NCI-H1436 (cell line): ENCODE results near the gene LAMA2.

Experiments used
- DNase-seq: peaks from one replicate; lab custom pipeline; 2025; lab: John Stamatoyannopoulos, UW

The LAMA2 gene

DNA sequence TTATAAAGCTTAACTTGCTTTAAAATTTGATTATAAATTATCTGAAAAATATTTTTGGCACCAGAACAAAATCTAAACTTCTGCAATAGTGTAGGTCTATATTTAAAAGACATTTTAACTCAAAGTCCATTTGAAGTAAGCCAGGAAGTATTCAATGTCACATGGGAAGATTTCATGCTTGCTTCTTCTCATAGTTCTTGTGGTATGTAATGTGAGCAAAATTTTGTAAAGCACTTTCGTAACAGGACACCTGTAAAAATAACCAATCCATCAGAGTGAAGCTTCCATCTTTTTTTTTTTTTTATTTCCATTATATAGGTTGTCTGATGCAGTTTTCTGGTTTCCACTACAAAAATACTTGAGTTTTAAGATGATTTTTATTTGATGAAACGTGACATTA is 386.1 kb downstream of the LAMA2 start:
- no peak for DNase-seq

DNA sequence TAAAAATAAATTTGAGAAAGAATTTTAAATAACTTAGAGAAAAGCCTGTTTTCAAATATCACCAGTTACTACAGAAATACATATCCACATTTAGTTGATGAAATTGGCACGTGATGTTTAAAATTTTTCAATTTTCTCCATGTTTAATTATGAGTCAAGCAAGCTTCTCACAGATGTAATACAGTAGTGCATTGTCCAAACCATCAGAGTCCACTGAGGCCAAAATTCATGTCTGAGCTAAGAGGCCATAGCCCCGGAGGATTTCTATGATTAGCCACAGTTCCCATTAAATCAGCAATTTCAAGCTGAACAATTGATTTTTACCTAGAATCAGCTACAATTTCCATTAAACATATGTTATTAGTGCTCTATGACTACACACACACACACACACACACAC is 387.0 kb downstream of the LAMA2 start:
- no peak for DNase-seq

DNA sequence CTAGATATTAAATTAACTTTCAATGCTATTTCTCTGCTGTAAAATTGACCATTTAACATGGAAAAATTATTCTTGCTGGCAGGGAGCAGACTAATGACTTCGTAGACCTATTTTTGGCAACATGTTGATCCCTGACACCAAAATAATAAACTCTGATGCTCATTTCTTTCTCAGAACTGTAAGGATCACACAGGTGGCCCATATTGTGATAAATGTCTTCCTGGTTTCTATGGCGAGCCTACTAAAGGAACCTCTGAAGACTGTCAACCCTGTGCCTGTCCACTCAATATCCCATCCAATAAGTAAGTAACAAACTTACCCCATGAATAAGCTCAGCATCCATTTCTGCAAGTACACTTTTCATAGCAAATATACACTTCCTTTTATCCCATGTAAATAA is 387.5 kb downstream of the LAMA2 start:
- DNase-seq = no peak

DNA sequence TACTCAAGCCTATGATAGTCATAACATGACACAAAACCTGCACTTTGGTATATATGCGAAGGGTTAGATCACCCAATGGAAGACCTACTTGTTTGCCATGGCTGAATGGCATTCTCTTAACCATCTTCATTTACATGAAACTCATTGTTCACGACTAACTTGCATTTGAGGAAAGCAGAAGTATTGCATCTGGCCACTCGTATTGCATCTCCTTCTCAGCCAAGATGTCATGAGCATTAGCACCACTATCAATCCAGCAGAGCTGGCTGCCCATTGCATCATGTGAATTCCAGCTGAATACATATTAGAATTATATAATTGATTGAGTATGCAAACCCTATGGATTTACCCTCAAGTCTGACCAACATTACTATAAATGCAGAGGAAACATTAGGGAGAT is 390.2 kb downstream of the LAMA2 start:
- DNase-seq = no peak

DNA sequence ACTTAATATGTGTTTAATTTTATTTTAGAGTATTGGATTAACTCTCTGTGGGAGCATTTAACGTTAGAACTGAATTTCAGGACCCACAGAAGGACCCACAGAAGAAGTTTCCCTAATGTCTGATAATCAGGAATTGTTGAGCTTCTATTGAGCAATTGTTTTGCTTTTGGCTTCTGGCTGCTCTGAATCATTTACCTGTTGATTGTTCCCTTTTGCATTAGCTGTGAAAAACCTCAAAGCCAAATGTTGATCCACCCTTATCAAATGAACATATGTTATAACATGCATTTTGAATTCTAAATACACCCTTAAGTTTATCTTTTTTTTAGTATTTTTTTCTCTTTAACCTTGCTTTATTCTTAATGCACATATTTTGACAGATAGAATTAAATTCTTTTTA is 393.5 kb downstream of the LAMA2 start:
- no peak for DNase-seq

DNA sequence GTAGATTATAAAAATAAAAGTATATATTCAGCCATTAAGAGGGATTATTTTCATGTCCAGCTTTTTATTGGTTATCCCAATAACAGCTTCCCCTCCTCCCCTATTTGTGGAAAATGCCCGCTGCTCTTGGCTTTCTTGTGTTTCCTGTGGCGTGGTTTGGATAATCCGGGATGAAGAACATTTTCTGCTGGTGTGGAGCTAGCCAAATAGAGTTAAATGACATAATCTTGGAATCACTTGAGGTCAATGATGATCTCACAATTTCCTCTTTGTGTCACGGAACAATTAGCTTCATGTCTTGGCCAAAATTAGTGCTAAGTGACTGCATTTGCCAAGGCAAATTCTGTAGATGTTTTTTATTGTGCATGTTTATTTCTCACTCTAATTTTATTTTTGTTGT is 394.0 kb downstream of the LAMA2 start:
- no peak for DNase-seq

DNA sequence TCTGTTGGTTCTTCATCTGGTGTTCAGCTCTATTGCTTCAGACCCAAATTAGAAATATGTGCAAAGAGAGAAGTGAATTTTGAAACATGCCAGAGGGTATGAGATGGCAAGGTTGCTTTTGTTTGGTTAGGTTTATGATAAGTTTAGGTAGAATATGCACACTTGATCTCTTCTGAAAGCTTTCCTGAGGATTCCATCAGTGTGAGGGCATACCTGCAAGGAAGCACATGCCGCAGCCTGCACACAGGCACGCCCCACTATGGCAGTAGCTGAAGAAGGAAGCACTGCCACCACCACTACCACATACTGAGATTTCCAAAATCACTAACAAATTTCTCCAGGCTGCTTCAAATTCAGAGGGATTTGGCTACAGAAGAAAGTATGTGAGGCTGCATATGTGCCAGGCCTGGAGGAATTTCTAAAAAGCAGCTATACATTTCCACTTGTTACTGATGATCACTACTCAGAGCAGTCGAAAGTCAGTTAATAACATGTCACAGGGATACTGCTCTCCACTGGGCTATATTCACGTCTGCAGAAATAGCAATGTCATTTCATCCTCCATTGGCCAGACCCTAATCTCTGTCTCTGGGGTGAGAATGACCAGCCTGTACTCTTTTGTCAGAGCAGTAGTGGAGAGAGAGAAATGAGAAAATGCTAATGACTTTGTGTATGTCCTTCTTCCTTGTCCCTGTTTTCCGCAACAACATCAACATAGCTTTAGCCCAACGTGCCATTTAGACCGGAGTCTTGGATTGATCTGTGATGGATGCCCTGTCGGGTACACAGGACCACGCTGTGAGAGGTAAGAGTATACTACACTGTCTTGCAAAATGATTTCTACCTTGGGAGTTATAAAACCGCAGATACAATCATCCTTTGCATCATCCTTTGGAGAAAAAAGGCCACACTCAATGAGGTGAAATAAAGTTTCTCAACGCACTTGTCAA is 396.7 kb downstream of the LAMA2 start:
- DNase-seq = no peak

DNA sequence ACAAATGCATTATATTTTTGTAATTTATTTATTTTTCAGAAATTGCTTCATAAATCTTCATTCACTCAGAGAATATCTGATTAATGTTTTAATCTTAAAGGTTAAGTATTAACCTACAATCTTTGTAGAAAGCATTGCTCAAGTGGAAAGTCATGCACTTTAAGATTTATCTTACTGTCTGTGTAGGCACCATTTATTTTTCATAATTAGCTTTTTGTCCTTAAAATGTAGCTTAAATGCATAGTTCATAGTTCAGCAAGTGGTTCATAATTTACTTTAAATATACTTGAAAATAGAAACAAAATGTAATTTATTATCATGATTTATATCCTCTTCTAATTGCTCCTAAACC is 397.3 kb downstream of the LAMA2 start:
- DNase-seq = no peak

DNA sequence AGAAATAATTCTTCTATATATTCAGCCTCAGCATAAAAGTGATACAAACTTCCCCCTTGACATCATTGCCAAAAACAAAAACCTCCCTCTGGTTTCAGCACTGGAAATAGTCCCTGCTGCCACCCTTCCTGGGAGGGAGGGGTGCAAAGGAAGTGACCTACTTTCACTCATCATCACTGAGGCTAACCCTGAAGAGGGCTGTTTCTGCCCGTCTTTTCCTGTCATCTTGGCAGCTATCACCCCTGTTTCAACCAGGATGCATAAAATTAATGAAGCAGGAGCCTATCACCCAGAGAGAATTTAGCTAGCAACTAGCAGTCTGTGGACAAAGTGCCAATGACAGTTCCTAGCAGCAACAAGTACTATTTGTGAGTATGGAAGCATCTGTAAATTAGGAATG is 397.8 kb downstream of the LAMA2 start:
- DNase-seq = no peak

DNA sequence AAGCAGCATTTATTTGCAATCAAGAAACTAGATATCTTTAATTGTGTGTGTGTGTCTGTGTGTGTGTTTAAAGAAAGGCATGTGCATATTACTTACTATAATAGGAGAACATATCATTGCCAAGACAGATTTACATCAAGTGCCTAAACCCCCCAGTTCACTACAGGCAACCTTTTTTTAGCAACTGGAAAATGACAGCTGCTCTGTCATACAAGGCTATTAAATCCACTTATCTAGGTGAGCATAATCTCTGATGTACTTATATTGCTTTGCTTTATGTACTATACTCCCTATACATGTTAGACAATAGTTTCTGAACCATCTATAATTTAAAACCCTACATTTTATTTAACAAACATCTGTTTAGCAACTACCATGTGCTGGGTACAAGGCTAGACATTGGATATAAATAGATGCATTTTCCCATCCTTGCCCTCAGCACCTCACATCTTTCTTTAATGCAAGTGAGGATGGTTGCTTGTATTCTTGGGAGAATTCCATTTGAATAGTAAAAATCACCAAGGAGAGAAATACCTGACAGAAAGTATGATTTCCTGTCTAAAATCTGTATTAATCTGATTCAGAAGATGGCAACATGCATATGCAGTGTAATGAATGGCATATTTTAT is 398.3 kb downstream of the LAMA2 start:
- no peak for DNase-seq

DNA sequence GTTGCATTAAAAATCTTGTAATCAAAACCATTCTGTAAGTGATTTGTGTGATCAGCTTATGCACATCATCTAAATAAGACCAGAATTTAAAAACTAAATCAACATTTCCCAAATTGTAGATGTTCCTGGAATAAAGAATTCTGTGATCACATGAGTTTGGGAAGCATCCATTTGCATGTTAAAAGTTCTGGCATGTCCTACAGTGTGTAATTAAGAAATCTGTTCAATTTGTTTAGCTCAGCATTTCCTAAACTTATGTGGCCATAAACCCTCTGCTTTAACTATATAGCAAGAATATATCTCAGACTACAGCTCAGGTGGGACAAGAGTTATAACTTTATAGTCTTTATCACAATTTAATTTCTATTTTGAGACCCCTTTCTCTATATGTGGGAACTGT is 399.1 kb downstream of the LAMA2 start:
- DNase-seq = no peak

DNA sequence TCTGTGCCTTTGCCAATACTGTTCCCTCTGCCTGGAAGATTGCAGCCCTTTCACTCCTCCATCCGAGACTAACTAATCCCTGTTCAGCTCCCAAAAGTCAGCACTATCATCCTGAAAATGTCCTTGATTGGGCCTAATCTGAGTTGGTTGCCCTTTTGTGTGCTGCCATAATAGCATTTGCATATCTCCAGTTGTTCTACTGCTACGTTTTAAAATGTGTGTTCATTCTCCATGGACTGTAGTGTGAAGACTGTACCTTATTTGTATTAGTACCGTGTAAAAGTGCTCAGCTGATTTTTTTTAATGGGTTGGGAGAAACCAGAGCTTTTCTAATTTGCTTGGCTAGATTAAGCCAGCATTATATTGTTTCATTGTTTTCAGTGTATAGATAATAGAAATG is 401.3 kb downstream of the LAMA2 start:
- DNase-seq = no peak

DNA sequence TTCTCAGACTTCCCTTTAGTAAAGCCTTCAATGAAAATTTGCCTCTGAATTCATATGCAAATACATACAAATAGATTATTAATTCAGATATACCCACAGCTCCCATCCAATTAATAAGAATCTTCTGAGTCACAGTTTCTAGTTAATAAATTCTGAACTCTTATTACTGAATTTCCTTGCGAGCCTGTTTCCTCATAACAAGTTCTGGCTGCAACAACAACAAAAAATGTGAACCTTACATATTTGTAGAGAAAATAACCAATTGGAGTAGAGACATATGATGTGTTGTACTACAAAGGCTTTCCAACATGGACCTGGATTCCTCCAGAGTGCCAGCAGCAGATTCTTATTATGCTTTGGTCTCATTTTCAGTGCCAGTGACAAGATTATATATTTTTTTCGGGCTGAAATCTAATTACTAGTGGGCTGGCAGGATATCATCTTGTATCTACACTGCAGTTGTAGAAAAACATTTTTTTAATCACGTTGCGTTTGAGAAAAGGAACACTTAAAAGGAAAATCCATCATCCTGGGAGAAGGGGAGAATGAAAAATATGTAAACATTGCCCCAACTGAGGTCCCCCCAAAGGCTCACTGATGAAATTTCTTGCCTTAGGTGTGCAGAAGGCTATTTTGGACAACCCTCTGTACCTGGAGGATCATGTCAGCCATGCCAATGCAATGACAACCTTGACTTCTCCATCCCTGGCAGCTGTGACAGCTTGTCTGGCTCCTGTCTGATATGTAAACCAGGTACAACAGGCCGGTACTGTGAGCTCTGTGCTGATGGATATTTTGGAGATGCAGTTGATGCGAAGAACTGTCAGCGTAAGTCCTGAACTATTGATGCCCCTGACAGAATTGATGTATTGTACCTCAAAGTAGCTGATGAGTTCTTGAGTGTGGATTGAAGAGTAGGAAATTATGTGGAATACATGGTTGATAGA is 404.6 kb downstream of the LAMA2 start:
- no peak for DNase-seq

DNA sequence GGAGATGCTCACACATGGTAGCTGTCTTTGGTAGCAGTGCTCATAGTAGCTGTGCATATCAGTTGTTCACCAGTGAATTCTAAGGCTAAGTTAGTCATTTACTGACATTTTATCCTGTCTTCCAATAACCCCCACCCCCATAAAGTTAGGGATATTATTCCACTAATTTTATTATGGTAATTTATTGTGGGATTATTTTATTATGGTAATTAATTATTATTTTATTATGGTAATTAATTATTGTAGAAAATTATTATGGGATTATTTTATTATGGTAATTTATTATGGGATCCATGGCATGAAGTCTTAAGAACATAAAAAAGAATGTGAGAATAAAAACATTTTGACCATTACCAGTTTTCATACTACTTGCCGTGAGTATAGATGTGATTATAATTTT is 406.5 kb downstream of the LAMA2 start:
- DNase-seq = no peak

DNA sequence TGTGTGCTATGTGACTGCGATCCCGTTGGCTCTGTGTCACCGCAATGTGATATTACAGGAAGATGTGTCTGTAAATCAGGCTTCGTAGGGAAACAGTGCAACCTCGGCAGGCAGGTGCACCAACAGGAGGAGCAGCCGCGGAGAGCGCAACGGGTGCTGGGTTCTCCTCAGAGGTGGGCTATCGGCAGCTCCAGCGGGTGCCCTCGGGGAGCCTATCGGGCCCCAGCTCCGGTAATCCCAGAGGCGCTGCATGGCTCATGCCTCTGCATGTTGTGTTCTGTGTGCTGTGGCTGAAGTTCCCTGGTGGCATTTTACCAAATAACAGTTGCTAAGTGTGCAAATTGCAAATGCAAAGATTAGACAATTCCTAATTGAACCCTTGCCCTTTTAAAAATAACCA is 409.9 kb downstream of the LAMA2 start:
- DNase-seq = no peak

DNA sequence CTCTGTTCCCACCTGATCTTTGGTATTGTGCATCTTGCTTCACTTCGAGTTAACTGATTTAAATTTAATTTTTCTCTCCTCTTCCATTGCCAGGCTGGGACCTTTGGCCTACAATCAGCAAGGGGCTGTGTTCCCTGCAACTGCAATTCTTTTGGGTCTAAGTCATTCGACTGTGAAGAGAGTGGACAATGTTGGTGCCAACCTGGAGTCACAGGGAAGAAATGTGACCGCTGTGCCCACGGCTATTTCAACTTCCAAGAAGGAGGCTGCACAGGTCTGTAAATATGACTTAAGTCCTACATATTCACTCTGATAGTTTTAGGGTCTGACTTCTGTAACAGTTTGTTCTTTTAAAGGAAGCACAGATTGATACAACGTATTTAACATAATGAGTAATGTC is 414.7 kb downstream of the LAMA2 start:
- DNase-seq = no peak

DNA sequence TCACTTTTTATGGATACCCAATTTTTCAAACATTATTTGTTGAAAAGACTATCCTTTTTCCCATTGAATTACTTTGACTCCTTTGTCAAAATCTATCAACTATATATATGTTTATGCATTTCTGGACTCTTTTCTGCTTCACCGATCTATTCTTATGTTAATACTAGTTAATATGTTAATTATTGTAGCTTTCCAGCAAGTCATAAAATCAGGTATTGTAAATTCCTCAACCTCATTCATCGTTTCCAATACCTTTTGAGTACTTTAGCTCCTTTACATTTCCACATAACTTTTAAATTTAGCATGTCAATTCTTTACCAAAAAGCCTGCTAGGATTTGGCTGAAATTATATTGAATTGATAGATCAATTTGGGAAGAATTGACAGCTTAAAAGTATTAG is 419.7 kb downstream of the LAMA2 start:
- DNase-seq = no peak

DNA sequence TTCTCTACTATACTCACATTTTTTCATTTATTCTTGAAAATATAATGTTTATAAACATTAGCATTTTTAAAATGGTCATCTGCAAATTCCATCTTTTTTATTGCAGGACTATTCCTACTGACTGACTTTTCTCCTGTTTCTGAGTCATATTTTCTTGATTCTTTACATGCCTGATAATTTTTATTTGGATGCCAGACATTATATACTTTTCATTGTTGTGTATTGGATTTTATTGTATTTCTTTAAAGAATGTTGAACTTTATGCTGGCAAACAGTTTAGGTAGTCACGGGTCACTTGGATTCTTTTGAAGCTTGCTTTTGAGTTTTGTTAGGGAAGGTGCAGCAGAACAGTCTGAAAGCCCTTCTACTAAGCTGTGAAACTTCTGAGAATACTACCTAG is 423.9 kb downstream of the LAMA2 start:
- no peak for DNase-seq

DNA sequence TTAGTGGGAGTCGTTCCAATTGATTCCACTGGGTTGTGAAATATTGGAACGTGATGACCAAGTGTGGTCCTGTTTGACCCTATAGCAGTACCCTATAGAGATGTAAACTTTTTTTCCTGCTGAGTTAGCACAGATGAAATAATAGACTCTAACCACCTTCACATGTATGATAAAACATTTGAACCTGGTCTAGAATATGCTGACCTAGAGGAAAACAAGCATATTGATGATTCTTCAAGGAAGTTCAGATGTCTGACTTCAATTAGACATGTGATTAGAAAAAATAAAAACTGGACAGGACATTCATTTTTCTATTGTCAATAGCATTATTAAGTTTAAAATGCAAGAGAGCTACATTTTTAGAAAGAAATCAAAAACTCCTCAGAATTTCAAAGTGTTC is 424.9 kb downstream of the LAMA2 start:
- no peak for DNase-seq

DNA sequence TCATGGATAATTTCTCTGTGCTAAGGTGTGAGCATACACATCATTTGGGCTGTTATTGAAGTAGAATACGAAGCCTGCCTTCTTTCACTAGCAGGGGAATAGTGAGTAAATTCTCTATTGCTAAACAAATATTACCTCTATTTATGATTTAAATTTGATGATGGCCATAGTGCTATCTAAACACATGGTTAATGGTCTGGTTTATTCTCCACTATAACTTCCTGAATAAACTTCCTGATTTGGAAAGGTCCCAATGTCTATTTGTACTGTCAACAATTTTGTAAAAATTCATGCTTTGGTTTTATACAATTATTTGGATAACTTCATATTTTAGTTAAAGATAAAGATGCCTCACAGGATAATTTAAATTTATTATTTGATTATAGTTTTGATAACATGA is 426.2 kb downstream of the LAMA2 start:
- DNase-seq = no peak

DNA sequence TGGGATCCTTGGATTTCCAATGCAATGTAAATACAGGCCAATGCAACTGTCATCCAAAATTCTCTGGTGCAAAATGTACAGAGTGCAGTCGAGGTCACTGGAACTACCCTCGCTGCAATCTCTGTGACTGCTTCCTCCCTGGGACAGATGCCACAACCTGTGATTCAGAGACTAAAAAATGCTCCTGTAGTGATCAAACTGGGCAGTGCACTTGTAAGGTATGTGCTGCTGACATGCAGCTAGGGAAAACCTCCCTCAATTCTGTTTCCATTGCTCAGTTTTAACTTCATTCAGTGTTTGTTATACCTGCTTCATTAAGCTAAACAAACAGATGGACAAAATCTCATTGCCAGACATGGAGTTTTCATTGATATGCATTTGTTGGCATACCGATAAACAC is 429.9 kb downstream of the LAMA2 start:
- DNase-seq = no peak

DNA sequence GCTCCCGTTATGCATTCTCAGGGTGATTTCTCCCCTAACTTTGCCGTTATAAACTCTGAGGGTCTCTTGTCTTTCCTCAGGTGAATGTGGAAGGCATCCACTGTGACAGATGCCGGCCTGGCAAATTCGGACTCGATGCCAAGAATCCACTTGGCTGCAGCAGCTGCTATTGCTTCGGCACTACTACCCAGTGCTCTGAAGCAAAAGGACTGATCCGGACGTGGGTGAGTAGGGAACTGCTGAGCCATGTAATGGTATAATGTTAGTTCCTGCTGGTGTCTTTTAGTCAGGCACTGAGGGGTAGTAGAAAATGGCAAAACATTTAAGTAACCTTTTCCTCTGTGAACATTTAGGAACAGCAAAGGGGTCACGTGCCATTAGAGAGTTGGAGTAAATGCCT is 431.6 kb downstream of the LAMA2 start:
- DNase-seq = no peak
